ENCODE data around the gene ZBTB16.

Gene ZBTB16

DNA sequence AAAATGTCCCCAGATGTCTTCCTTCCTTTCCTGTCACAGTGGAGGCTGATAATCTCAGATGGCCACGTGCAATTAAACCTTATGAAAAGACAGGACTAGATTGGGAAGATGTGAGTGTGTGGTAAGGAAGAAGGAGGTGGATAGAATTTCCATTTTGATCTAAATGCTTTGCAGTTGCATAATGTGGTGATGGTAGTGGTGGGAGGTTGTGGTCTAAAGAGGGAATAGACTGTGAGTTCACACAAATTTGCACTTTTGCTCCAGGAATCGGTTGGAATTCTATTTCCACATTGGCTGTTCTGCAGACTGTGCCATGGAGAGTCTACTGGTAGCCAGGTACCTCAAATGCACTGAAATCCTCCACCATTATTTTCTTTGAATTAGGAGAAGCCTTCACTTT, 93.3 kb downstream of the ZBTB16 start:
- no peak overlapping the region for H3K4me3 ChIP-seq (replicated peaks in 1 of 2; ENCODE audit: low read depth in 2 of 2, low read length in 2 of 2)
- TF ChIP-seq CTCF (IDR thresholded peaks at IDR 0.05; ENCODE audit: low read depth, low read length): no peak
- DNase-seq (ENCODE audit: low read depth in 2 of 2): no peak

DNA sequence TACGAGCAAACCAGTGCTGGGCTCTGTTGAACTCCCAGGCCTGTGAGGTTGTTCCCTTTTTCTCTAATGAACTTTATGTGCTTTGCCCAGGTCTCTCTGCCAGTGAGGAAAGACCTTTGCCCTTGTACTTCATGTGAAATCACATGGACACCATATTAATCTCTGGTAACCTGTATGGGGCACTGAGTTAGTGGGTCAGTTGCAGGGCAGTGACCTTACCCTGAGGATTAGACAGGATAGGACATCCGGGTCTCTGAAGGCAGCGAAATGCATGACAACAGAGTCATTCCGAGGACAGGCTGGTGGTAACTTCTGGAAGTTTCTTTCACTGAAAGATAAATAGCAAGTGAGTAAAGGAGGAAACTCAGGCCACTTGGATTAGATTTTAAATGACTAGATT, 93.7 kb downstream of the ZBTB16 start:
- no peak for TF ChIP-seq CTCF (IDR thresholded peaks at IDR 0.05; ENCODE audit: low read depth, low read length)
- no peak overlapping the region for H3K4me3 ChIP-seq (replicated peaks in 1 of 2; ENCODE audit: low read depth in 2 of 2, low read length in 2 of 2)
- DNase-seq (ENCODE audit: low read depth in 2 of 2): no peak

DNA sequence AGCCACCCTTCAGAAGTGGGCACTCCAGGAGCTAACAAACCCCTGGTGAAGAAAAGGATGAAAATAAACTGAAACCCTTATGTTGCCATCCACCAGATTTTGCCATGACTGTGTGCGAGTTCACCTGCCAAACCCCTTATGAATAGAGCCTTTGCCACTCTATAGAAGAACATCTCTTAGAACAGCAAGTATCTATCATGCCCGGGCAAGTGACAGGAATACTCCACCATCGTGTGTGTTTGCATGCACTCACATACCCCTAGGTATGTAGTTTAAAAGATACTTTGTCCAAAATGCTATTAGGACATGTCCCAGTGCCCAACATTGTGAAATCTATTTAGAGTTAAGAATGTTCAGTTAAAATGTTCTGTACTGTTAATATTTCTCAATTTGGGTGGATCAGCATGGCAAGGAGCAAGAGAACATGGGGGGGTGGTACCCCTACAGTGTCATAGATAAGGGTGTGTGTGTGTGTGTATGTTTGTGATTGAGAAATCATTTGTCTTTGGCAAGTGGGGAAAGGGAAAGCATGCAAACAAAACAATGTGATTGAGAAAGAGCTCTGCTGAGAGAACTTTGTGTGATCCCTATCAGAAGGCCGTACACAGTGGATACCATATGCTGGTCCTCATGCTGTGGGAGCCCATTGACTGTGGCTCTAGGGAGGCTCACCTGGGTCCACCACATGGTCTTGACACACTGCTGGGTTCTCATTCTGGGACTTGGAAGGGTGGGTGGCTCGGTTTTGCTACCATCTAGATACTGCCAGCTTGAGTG, 94.9 kb downstream of the ZBTB16 start:
- H3K4me3 ChIP-seq (replicated peaks in 1 of 2; ENCODE audit: low read depth in 2 of 2, low read length in 2 of 2): no peak overlapping the region
- no peak for TF ChIP-seq CTCF (IDR thresholded peaks at IDR 0.05; ENCODE audit: low read depth, low read length)
- peak; percentile 97 to 98 for DNase-seq (ENCODE audit: low read depth in 2 of 2)

- DNase-seq (ENCODE audit: low read depth in 2 of 2): no peak
- no peak for TF ChIP-seq CTCF (IDR thresholded peaks at IDR 0.05; ENCODE audit: low read depth, low read length)
- no peak overlapping the region for H3K4me3 ChIP-seq (replicated peaks in 1 of 2; ENCODE audit: low read depth in 2 of 2, low read length in 2 of 2)
Observed at GRCh38 chr11:114155116-114155515, 95.6 kb downstream of the ZBTB16 start.

DNA sequence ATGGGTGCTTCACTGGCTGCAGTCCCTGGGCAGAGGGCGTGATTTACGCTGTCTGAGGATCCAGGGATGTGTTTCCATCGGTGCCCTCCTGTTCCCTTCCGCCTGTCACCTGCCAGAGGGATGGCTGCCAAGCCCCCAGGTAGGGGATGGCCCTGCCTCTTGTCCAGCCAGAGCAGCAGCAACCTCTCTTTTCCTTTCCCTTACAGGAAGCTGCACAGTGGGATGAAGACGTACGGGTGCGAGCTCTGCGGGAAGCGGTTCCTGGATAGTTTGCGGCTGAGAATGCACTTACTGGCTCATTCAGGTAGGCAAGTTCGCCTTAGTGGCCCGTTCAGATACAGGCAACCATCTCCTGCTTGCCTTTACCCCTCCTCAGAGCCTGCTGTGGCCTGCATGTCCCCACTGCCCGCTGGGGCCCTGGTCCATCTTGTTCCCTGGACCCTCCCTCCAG, 96.6 kb downstream of the ZBTB16 start:
- no peak for DNase-seq (ENCODE audit: low read depth in 2 of 2)
- no peak for TF ChIP-seq CTCF (IDR thresholded peaks at IDR 0.05; ENCODE audit: low read depth, low read length)
- H3K4me3 ChIP-seq (replicated peaks in 1 of 2; ENCODE audit: low read depth in 2 of 2, low read length in 2 of 2): no peak overlapping the region

GRCh38 chr11:114156782-114157181, 97.3 kb downstream of the ZBTB16 start:
- no peak for DNase-seq (ENCODE audit: low read depth in 2 of 2)
- no peak overlapping the region for H3K4me3 ChIP-seq (replicated peaks in 1 of 2; ENCODE audit: low read depth in 2 of 2, low read length in 2 of 2)
- TF ChIP-seq CTCF (IDR thresholded peaks at IDR 0.05; ENCODE audit: low read depth, low read length): no peak

Measured in cardiac fibroblast (primary cell).